Right renal cortex interstitium (tissue), 3 donors: ENCODE data around the gene CYTH1. TPM values are rescaled to one million over a fixed set of nuclear protein-coding genes. Genes with fewer than 3 reads are reported as not detected.
"Not testable (repeated sequence)": the region's sequence is repeated elsewhere in the genome, so short reads cannot be mapped to it uniquely, and the experiment has no call there.

Experiments used
- DNase-seq, 3 donors: peaks; one replicate each; pipeline ENCODE4 v3.0.0-alpha.2; 2013; ENCODE audit warnings: low read depth in 3 of 3, low spot score in 2 of 3
- polyA plus RNA-seq, 3 donors: library from polyadenylated mRNA; unstranded; fragments of 120-200 nt; gene quantifications; one replicate each; pipeline ENCODE4 v1.2.1, GENCODE V29; 2013; ENCODE audit not compliant: insufficient read length in 3 of 3

Gene CYTH1
- polyA plus RNA-seq, 3 donors = 21.1 to 24.3 (median 21.8) TPM

DNA sequence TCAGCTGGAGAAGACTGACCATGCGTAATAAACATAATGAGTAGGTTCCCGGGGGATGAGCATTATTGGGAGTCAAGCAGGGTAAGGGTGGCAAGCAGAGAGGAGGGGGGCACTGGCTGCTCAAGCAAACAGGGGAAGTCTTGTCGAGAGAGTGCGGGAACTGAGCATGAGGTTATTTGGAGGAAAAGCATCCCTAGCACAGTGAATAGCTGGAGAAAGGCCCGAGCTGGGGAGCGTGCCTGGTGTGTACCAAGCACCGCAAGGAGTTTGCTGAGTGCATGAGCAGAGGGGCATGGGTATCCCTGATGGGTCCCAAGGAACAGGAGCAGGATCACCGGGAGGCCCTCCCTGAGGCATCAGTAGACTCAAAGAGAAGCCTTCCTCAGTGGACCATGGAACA, 17.2 kb downstream of the CYTH1 start:
- no peak for DNase-seq

GRCh38 chr17:78763561-78763960, 18.5 kb downstream of the CYTH1 start:
- no peak for DNase-seq

DNA sequence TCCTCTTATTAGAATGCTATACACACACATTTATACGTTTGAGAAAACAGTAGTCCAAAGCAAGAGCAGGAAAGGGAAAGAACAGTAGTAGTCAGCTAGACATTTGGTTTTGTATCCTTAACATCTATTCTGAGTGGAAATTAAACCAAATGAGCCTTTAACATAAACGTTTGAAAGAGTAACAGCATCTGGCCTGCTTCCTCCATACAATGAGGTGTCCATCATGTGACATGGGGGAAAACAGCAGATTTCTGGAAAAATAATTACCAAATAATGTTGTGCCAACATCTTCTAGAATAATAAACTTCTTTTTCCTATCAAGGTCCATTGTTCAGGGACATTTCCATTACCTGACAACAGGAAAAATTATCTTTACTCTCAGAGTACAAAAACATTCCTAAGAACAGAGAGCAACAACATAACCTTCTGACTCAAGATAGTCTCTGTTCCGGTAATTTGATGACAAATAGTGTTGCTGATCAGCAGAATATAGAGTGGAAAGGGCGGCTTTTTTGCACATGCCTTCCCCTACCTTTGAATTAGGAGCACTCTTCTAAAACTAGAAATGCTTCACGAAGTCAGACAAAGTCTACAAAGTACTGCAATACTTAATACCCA, 20.2 kb downstream of the CYTH1 start:
- DNase-seq = no peak

DNA sequence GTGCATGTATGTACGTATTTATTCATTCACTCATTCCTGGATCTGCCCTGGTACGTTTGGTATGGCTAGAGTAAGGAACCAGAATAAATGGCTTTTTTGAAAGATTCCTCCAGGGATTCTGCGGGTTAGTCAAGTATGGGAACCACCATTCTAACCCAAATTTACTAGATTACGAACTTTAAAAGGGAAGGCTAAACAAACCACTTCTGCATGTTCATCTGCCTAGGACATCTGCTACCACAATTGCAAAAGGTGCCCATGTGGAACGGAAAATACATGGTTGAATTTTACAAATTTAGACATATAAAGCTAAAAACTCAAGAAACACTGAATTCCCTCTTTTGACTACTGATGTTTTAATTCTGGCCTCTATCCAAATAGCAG, 22.1 kb downstream of the CYTH1 start:
- DNase-seq = no peak

DNA sequence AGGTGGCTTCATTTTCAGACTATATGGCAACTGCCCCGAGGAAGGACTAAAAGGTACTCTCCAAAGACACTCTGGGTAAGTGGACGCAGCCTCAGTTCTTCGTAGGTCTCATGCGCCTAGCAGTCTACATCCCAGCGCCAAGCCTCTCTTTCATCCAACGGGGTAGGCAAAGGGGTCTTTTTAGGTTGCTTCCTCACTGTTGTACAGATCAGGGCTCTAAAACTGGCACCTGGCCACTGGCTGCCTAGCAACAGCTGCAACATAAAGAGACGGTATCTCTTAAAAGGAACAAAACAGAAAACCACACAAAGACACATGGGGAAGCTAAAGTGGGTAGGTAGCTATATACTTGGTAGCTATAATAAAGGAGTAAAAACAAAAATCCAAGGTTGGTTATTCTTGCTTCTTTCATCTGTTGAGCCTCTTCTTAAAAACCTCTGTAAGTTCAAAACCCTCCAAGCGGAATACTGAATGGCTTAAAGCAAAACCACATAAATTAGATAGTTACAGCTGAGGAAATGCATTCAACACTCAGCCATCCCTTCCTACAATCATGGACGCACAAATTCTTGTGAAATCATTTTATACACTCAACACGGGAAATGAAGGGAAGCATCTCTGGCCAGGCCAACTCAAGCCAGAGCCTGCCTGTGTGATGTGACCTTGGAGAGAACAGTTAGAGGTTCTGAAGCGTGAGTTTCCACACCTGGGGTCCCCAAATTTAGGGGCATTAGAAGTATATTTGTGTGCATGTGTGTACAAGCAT, 22.7 kb downstream of the CYTH1 start:
- DNase-seq = peak in 1 of 3 donors; percentile 39

DNA sequence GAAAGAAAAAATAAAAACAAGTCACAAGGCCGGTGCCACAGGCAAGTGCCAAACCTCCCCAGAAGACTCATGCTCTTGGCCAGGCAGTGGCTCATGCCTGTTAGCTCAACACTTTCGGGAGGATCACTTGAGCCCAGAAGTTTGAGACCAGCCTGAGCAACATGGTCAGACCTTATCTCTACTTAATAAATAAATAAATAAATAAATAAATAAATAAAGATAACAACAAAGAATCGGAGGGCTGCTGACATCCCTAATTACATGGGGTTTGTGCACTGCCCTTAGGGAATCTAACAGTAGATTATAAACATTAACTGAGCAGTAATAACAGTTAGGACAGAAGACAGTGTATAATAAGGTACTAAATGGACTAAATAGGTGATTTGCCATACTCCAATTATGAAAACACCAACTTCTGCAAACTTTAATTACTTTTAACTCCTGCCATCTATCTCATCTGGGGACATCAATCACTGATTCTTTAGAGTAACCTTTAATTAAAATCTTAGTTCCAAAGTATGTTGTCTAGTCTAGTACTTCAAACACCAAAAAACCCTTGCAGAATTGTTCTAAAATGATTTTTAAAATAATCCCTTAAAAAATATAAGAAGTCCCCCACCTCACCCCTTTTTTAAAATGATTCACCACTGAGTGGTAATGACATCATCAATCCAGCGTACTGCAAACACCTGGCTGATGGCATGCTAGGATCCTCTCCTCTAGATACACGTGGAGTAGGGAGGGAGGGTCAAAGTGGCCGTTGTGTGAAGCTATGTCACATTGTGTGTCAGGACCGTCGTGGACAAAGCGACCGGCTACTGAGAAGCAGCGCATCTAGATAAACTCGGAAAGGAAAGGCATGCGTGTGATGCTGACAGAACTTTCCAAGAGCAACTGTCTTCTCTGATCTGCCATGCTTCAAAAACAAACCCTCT, 28.5 kb downstream of the CYTH1 start:
- no peak for DNase-seq

DNA sequence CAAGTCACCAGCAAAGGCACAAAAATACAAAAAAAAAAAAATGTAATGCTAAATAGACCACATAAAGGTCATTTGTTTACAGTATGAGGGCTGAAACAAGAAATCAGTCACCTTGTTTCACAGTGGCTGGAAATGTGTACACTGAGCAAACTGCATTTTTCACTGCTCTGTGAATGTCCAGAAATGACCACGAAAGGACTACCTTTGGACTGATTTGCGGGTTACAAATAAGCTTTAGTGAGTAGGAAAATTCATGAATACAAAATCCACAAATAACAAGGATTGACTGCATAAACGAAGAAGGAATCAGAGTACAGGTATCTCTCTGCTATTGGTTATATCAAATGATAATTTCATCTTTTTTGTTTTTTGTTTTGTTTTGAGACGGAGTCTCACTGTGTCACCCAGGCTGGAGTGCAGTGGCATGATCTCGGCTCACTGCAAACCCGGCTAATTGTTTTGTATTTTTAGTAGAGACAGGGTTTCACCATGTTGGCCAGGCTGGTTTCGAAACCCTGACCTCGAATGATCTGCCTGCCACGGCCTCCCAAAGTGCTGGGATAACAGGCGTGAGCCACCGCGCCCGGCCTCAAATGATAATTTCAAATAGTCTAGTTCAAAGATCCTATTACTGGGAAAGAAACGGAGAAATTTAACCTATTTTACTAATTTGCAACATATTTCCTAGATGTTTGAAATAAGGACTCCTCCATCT, 30.5 kb downstream of the CYTH1 start:
- DNase-seq = no peak

DNA sequence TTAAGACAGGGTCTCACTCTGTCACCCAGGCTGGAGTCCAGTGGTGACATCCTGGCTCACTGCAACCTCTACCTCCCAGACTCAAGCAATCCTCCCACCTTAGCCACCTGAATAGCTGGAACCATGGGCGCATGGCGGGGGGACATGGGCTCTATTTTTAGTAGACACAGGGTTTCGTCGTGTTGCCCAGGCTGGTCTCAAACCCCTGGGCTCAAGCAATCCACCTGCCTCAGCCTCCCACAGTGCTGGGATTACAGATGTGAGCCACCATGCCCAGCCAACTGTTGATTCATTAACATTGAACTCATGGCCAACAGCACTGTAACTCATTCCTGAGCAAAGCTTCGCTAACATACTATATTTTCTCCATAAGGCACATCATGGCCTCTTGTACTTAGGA, 31.1 kb downstream of the CYTH1 start:
- DNase-seq = not testable (repeated sequence)

GRCh38 chr17:78748730-78749317, 33.2 kb downstream of the CYTH1 start:
- no peak for DNase-seq

DNA sequence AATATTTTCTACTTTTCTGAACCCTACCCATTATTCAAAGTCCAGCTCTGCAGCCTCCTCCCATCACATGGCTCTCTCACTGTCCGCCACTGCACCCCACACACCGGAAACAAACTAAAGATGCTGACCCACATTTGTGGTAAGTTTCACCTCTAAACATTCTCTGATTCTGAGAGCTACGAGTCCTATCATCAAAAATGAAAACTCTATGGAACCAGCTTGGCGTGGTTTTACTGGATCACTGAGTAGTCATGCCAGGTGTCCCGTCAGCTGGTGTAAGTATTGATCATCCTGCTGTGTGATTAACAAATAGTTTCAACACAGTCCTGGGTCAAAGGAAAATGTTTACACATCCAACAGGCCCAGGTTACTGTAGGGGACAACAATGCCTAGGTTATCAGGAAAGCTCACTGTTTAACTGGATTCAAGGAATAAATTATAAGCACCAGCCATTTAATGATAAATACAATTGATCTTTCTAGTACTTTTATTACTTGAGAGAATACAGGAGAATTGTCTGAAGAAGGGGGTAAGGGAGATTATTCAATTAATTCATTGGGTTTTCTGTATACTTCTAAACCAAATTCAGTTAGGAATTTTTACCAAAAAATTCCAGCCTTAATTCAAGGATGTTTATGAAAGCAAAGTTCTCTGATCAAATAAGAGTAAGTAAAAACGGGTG, 33.9 kb downstream of the CYTH1 start:
- DNase-seq = no peak

- no peak for DNase-seq
Observed at GRCh38 chr17:78747488-78747887, 34.6 kb downstream of the CYTH1 start.

- no peak for DNase-seq
Observed at GRCh38 chr17:78746949-78747269, 35.2 kb downstream of the CYTH1 start.

DNA sequence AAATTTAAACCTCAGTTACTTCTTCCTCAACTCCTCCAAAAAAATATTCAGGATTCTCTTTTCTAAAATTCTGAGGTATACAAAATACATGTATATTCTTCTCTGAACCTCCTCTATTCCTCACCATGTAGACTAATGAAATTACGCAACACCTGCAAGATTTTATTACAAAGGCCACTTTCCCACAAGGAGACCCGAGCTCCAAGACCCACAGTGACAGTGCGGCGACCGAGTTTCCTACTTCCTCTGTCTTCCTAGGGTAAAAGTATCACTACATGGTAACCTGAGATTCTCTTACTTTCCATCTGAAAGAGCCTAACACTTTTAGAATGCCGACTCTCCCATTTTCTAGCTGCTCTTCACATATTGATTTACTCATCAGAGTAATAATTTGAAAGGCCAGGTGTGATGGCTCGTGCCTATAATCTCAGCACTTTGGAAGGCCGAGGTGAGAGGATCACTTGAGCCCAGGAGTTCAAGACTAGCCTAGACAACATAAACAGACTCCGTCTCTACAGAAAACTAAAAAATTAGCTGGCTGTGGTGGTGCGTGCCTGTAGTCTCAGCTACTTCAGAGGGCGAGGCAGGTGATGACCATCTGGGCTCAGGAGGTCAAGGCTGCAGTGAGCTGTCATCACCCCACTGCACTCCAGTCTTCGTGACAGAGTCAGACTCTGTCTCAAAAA, 35.7 kb downstream of the CYTH1 start:
- no peak for DNase-seq

- DNase-seq = no peak
Observed at GRCh38 chr17:78745407-78746088, 36.5 kb downstream of the CYTH1 start.

DNA sequence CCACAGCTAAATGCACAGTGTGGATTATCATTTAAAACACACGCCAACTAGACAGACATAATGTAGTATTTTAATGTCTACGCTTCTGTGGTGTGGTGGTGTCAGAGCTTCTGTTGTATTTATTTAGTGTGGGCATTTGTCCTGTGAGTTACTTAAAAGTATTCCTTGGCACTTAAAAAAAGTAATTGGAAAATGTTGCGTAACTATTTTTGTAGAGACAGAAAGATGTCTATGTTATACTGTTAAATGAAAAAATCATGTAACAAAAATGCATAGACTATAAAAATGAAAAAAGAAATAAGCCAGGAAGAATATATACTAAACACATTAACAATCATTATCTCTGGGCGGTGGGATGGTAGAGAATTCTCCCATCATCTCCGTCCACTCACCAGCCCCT, 39.2 kb downstream of the CYTH1 start:
- no peak for DNase-seq

GRCh38 chr17:78741644-78742284, 40.3 kb downstream of the CYTH1 start:
- no peak for DNase-seq

- no peak for DNase-seq
Observed at GRCh38 chr17:78739331-78739931, 42.6 kb downstream of the CYTH1 start.

- DNase-seq = no peak
Observed at GRCh38 chr17:78738698-78739097, 43.4 kb downstream of the CYTH1 start.
